ENCODE data around the gene DYRK1B.

DYRK1B gene

GRCh38 chr19:39850892-39851291 lies 16.9 kb upstream of the DYRK1B start:
- TF ChIP-seq GATA2 (IDR thresholded peaks at IDR 0.05; ENCODE audit: low read depth, low read length) (no peak), GATA3 (IDR thresholded peaks at IDR 0.05; ENCODE audit: low read depth, low read length) (no peak)

GRCh38 chr19:39848392-39848791 lies 14.4 kb upstream of the DYRK1B start:
- TF ChIP-seq GATA3 (IDR thresholded peaks at IDR 0.05; ENCODE audit: low read depth, low read length) (no peak), GATA2 (IDR thresholded peaks at IDR 0.05; ENCODE audit: low read depth, low read length) (no peak)

GRCh38 chr19:39847525-39847924 lies 13.6 kb upstream of the DYRK1B start:
- TF ChIP-seq GATA3 (IDR thresholded peaks at IDR 0.05; ENCODE audit: low read depth, low read length) (no peak), GATA2 (IDR thresholded peaks at IDR 0.05; ENCODE audit: low read depth, low read length) (no peak)

GRCh38 chr19:39846678-39847486 lies 12.9 kb upstream of the DYRK1B start:
- TF ChIP-seq GATA2 (IDR thresholded peaks at IDR 0.05; ENCODE audit: low read depth, low read length) (no peak), GATA3 (IDR thresholded peaks at IDR 0.05; ENCODE audit: low read depth, low read length) (no peak)

GRCh38 chr19:39845933-39846677 lies 12.1 kb upstream of the DYRK1B start, which contains the start of gene FBL:
TSS of gene FBL (minus strand) at chr19:39846379. CDS start at chr19:39846300, 79 bp downstream.
- TF ChIP-seq GATA2 (IDR thresholded peaks at IDR 0.05; ENCODE audit: low read depth, low read length) (no peak), GATA3 (IDR thresholded peaks at IDR 0.05; ENCODE audit: low read depth, low read length) (no peak)

- TF ChIP-seq GATA3 (IDR thresholded peaks at IDR 0.05; ENCODE audit: low read depth, low read length) (no peak), GATA2 (IDR thresholded peaks at IDR 0.05; ENCODE audit: low read depth, low read length) (no peak)
Observed at GRCh38 chr19:39845584-39845932, 11.6 kb upstream of the DYRK1B start.

- TF ChIP-seq GATA3 (IDR thresholded peaks at IDR 0.05; ENCODE audit: low read depth, low read length) (no peak), GATA2 (IDR thresholded peaks at IDR 0.05; ENCODE audit: low read depth, low read length) (no peak)
Observed at GRCh38 chr19:39845172-39845571, 11.2 kb upstream of the DYRK1B start.

- TF ChIP-seq GATA3 (IDR thresholded peaks at IDR 0.05; ENCODE audit: low read depth, low read length) = no peak
- no peak for TF ChIP-seq GATA2 (IDR thresholded peaks at IDR 0.05; ENCODE audit: low read depth, low read length)
Observed at GRCh38 chr19:39843919-39844793, 10.2 kb upstream of the DYRK1B start.

GRCh38 chr19:39842693-39843435 lies 8.9 kb upstream of the DYRK1B start:
- no peak for TF ChIP-seq GATA2 (IDR thresholded peaks at IDR 0.05; ENCODE audit: low read depth, low read length)

- TF ChIP-seq GATA3 (IDR thresholded peaks at IDR 0.05; ENCODE audit: low read depth, low read length) (no peak), GATA2 (IDR thresholded peaks at IDR 0.05; ENCODE audit: low read depth, low read length) (no peak)
Observed at GRCh38 chr19:39841041-39841440, 7.1 kb upstream of the DYRK1B start.

- TF ChIP-seq GATA2 (IDR thresholded peaks at IDR 0.05; ENCODE audit: low read depth, low read length) (no peak), GATA3 (IDR thresholded peaks at IDR 0.05; ENCODE audit: low read depth, low read length) (no peak)
Observed at GRCh38 chr19:39840492-39840891, 6.5 kb upstream of the DYRK1B start.

GRCh38 chr19:39839678-39840327 lies 5.8 kb upstream of the DYRK1B start:
- TF ChIP-seq GATA2 (IDR thresholded peaks at IDR 0.05; ENCODE audit: low read depth, low read length) = no peak
- no peak for TF ChIP-seq GATA3 (IDR thresholded peaks at IDR 0.05; ENCODE audit: low read depth, low read length)

GRCh38 chr19:39838569-39838968 lies 4.6 kb upstream of the DYRK1B start:
- TF ChIP-seq GATA2 (IDR thresholded peaks at IDR 0.05; ENCODE audit: low read depth, low read length) = no peak

All from SH-SY5Y (cell line).